K562 (cell line): ENCODE results near the gene PLEKHM2. TPM values are rescaled to one million over a fixed set of nuclear protein-coding genes. Genes with fewer than 3 reads are reported as not detected.

Source experiments
- ATAC-seq: fragments of 200-7000 bp; cut with Tn5 transposase; 3 replicates; pipeline ENCODE4 v1.9.1; 2020; ENCODE audit warnings: moderate library complexity
- BruUV-seq: library from RNA; stranded (reverse); fragments of 400-500 nt; replicated peaks from 2 replicates; lab custom pipeline; 2021; lab: Mats Ljungman, UMichigan
- CTCF ChIA-PET: fragments of 300-600 bp; formaldehyde crosslinking; extraction: SDS; loops from one replicate; lab custom pipeline; 2021; ENCODE audit warnings: low intra/inter-chr PET ratio; lab: Yijun Ruan, JAX
- POLR2A ChIA-PET: fragments of 300-600, 350-650 bp; sonication (Branson Sonifier 250); formaldehyde crosslinking; extraction: SDS; loops from one replicate; lab custom pipeline; 2021; ENCODE audit warnings: antibody characterized with exemption, inconsistent platforms; lab: Yijun Ruan, JAX
- DNase-seq, 4 experiments: peaks; one replicate each; pipeline versions ENCODE4 v3.0.0 to v3.0.0-alpha.2; 2011 to 2018; ENCODE audit warnings: low spot score in 3 of 4, mixed read lengths in 3 of 4; ENCODE audit errors: extremely low read depth in 1 of 4
- FAIRE-seq: peaks from 2 replicates; lab custom pipeline; 2011; peaks lifted over from hg19 to GRCh38; lab: Jason Lieb, UNC
- H2AFZ ChIP-seq: 2 replicates; pipeline ENCODE4 v1.6.0; 2011; ENCODE audit warnings: low read depth, low read length, control low read depth, inconsistent platforms
- H3K27ac ChIP-seq: fragments of 200-600 bp; 3 replicates; pipeline ENCODE4 v1.8.0; 2011; ENCODE audit warnings: low read depth, mild to moderate bottlenecking, control low read depth, inconsistent platforms, low read length, moderate library complexity, mixed read lengths; ENCODE audit errors: extremely low read depth
- H3K27me3 ChIP-seq, 2 experiments: fragments of 300-600 bp in 1 of 2; 2 replicates in 1 of 2; 3 replicates in 1 of 2; pipeline versions ENCODE4 v1.6.0 to v1.8.0; 2011; ENCODE audit warnings: inconsistent platforms in 2 of 2, low read length in 2 of 2, mild to moderate bottlenecking in 1 of 2, mixed read lengths in 1 of 2, moderate library complexity in 1 of 2; ENCODE audit not compliant: control insufficient read depth in 2 of 2, insufficient read depth in 2 of 2
- H3K36me3 ChIP-seq: fragments of 300-600 bp; 3 replicates; pipeline ENCODE4 v1.8.0; 2011; ENCODE audit warnings: mild to moderate bottlenecking, low read length, inconsistent platforms; ENCODE audit not compliant: control insufficient read depth, insufficient read depth
- H3K4me1 ChIP-seq, 2 experiments: fragments of 200-600 bp in 1 of 2; replicated peaks in 1 of 2; 2 replicates in 1 of 2; 3 replicates in 1 of 2; pipeline versions ENCODE4 v1.5.1 to v1.8.0; 2011; ENCODE audit warnings: inconsistent platforms in 2 of 2, low read length in 2 of 2, mild to moderate bottlenecking in 1 of 2, mixed read lengths in 1 of 2, moderate library complexity in 1 of 2; ENCODE audit not compliant: control insufficient read depth in 2 of 2, insufficient read depth in 2 of 2
- H3K4me2 ChIP-seq: 2 replicates; pipeline ENCODE4 v1.6.1; 2011; ENCODE audit warnings: low read length, control low read depth, inconsistent platforms, mixed read lengths; ENCODE audit not compliant: insufficient read depth
- H3K4me3 ChIP-seq: fragments of 200-600 bp; sonication (generic), shearing (Covaris generic); 2 replicates; pipeline ENCODE4 v1.5.1; 2016; ENCODE audit warnings: control low read depth, inconsistent platforms
- H3K79me2 ChIP-seq: fragments of 200-600 bp; 3 replicates; pipeline ENCODE4 v1.8.0; 2011; ENCODE audit warnings: low read length, inconsistent platforms; ENCODE audit not compliant: control insufficient read depth, insufficient read depth
- H3K9ac ChIP-seq, 2 experiments: 2 replicates each; pipeline versions ENCODE4 v1.6.0 to v1.6.1; 2011; ENCODE audit warnings: low read depth in 2 of 2, low read length in 2 of 2, control low read depth in 1 of 2, inconsistent platforms in 1 of 2, mild to moderate bottlenecking in 1 of 2, mixed read lengths in 1 of 2; ENCODE audit not compliant: insufficient read depth in 1 of 2
- H3K9me1 ChIP-seq: one replicate; pipeline ENCODE4 v1.6.0; 2011; ENCODE audit warnings: inconsistent platforms, mild to moderate bottlenecking, low read length, moderate library complexity; ENCODE audit not compliant: control insufficient read depth, insufficient read depth
- H3K9me3 ChIP-seq: replicated peaks from 2 replicates; pipeline ENCODE4 v1.5.1; 2011; ENCODE audit warnings: low read depth, low read length, inconsistent platforms; ENCODE audit not compliant: control insufficient read depth, insufficient read depth
- H4K20me1 ChIP-seq: replicated peaks from 2 replicates; pipeline ENCODE4 v1.6.1; 2011; ENCODE audit warnings: low read length, inconsistent platforms, mixed read lengths; ENCODE audit not compliant: control insufficient read depth, insufficient read depth
- EP300 ChIP-seq: IDR thresholded peaks from 2 replicates; pipeline ENCODE4 v1.6.1; 2012; ENCODE audit warnings: low read length, improper control_type of control experiment
- ESRRA ChIP-seq: fragments of 450-650 bp; IDR thresholded peaks from 2 replicates; pipeline ENCODE4 v1.6.1; 2014; ENCODE audit warnings: low read depth, mild to moderate bottlenecking, moderate library complexity, borderline replicate concordance
- ESRRB ChIP-seq: fragments of 250-450 bp; sonication (Bioruptor Pico); IDR thresholded peaks from 2 replicates; pipeline ENCODE4 v1.5.0; 2020; ENCODE audit warnings: mild to moderate bottlenecking, moderate library complexity, borderline replicate concordance
- ETV1 ChIP-seq: fragments of 450-650 bp; conservative IDR thresholded peaks from 2 replicates; pipeline ENCODE4 v1.6.1; 2016; ENCODE audit warnings: missing genetic modification characterization, control low read depth, low read depth, missing compliant biosample characterization
- FOXM1 ChIP-seq, 2 experiments: fragments of 450-650 bp in 1 of 2; sonication (generic) in 1 of 2; formaldehyde crosslinking in 1 of 2; IDR thresholded peaks; 2 replicates each; pipeline versions ENCODE4 v1.6.1 to v1.9.0; 2017 to 2022; ENCODE audit warnings: low read depth in 2 of 2, mild to moderate bottlenecking in 2 of 2, missing genetic modification reagents in 1 of 2, moderate library complexity in 1 of 2
- GABPA ChIP-seq: fragments of 200-800 bp; sonication (Bioruptor generic); conservative IDR thresholded peaks from 2 replicates; pipeline ENCODE4 v1.6.1; 2016; ENCODE audit warnings: low read depth, missing genetic modification characterization, missing compliant biosample characterization
- KLF1 ChIP-seq: fragments of 450-650 bp; IDR thresholded peaks from 2 replicates; pipeline ENCODE4 v1.6.1; 2016; ENCODE audit warnings: missing genetic modification characterization, missing compliant biosample characterization
- MAFG ChIP-seq: fragments of 450-650 bp; conservative IDR thresholded peaks from 2 replicates; pipeline ENCODE4 v1.6.1; 2016; ENCODE audit warnings: missing genetic modification characterization, missing compliant biosample characterization
- MEIS2 ChIP-seq: fragments of 450-650 bp; IDR thresholded peaks from 2 replicates; pipeline ENCODE4 v1.6.1; 2014; ENCODE audit warnings: mild to moderate bottlenecking; ENCODE audit not compliant: partially characterized antibody
- MTA2 ChIP-seq: fragments of 450-650 bp; IDR thresholded peaks from 2 replicates; pipeline ENCODE4 v1.6.1; 2016; ENCODE audit warnings: low read depth
- MYNN ChIP-seq, 2 experiments: sonication (generic); formaldehyde crosslinking in 1 of 2; IDR thresholded peaks; 2 replicates each; pipeline versions ENCODE4 v1.5.0 to v1.6.1; 2016 to 2020; ENCODE audit warnings: antibody characterized with exemption in 1 of 2, missing genetic modification reagents in 1 of 2
- PRPF4 ChIP-seq: fragments of 200-400 bp; formaldehyde crosslinking; IDR thresholded peaks from one replicate; pipeline ENCODE4 v1.6.1; 2017; ENCODE audit warnings: low read length, low read depth, mild to moderate bottlenecking; ENCODE audit not compliant: insufficient read depth, poor library complexity, severe bottlenecking
- RCOR1 ChIP-seq, 2 experiments: IDR thresholded peaks; 2 replicates each; pipeline ENCODE4 v1.6.1; 2012; ENCODE audit warnings: low read depth in 2 of 2, low read length in 2 of 2, borderline replicate concordance in 1 of 2, improper control_type of control experiment in 1 of 2
- SMARCA4 ChIP-seq: fragments of 450-650 bp; IDR thresholded peaks from 2 replicates; pipeline ENCODE4 v1.6.1; 2016
- TCF3 ChIP-seq: sonication (generic); formaldehyde crosslinking; IDR thresholded peaks from 2 replicates; pipeline ENCODE4 v1.4.0; 2020; ENCODE audit warnings: mild to moderate bottlenecking, missing genetic modification reagents
- ZNF146 ChIP-seq: IDR thresholded peaks from one replicate; pipeline ENCODE4 v1.6.1; 2018; ENCODE audit warnings: missing compliant biosample characterization; ENCODE audit not compliant: unreplicated experiment
- ZNF184 ChIP-seq: sonication (generic); formaldehyde crosslinking; IDR thresholded peaks from 2 replicates; pipeline ENCODE4 v1.5.0; 2020; ENCODE audit warnings: missing genetic modification reagents
- ZNF274 ChIP-seq: IDR thresholded peaks from 2 replicates; pipeline ENCODE4 v1.6.1; 2011; ENCODE audit warnings: low read depth, mild to moderate bottlenecking, low read length, moderate library complexity, borderline replicate concordance
- ZNF717 ChIP-seq: fragments of 250-450 bp; sonication (Bioruptor Pico); IDR thresholded peaks from 2 replicates; pipeline ENCODE4 v1.5.0; 2021
- WGBS: fragments of 100-300 bp; shearing (Covaris generic); methylation state at CpG from one replicate; pipeline ENCODE4 v1.1.6; 2016; ENCODE audit warnings: low coverage, mixed read lengths; ENCODE audit not compliant: insufficient coverage; ENCODE audit errors: missing lambda C conversion rate; 5-methylcytosine and 5-hydroxymethylcytosine counted together
- in situ Hi-C: fragments of 300-500 bp; cut with MboI; formaldehyde crosslinking; loops from 4 replicates; pipeline ENCODE4 v1.15.0; 2018; ENCODE audit warnings: inconsistent platforms, mixed read lengths
- intact Hi-C: fragments of 100-400 bp; cut with micrococcal nuclease; formaldehyde crosslinking; loops from 2 replicates; pipeline ENCODE4 v1.14.2; 2022
- polyA plus RNA-seq, 8 experiments: library from polyadenylated mRNA; depleted of rRNA in 4 of 8; stranded (reverse) in 5 of 8; unstranded in 3 of 8; fragments of >200 nt; fragmentation: Nextera tagmentation in 2 of 8; fragmentation: Illumina TruSeq in 1 of 8; extraction: Ambion mirVana in 2 of 8; extraction: Trizol in 1 of 8; gene quantifications; 2 replicates each; pipeline versions ENCODE4 v1.2.1 to v1.2.3, GENCODE V29; 2011 to 2014; ENCODE audit warnings: inconsistent platforms in 1 of 8, missing spikeins in 1 of 8
- total RNA-seq, 7 experiments: library from RNA; depleted of rRNA in 6 of 7; stranded (reverse); fragments of >200 nt in 6 of 7; fragmentation: Illumina TruSeq in 2 of 7; extraction: Trizol in 2 of 7; gene quantifications; 2 replicates each; pipeline versions ENCODE4 v1.2.1 to v1.2.3, GENCODE V29; 2011 to 2021; ENCODE audit warnings: low replicate concordance in 1 of 7
- TF ChIP-seq, protein P1 (sequence below): conservative IDR thresholded peaks from 2 replicates; pipeline ENCODE4 v1.6.1; 2011; ENCODE audit warnings: low read depth, mild to moderate bottlenecking, low read length; ENCODE audit not compliant: control insufficient read depth
- TF ChIP-seq, protein P2 (sequence below): sonication (generic); formaldehyde crosslinking; IDR thresholded peaks from 2 replicates; pipeline ENCODE4 v1.8.0; 2022; ENCODE audit warnings: mild to moderate bottlenecking, missing genetic modification reagents

The PLEKHM2 gene
- total and polyA plus RNA-seq, 9 of the 15 experiments (the other 6 are each of a cell fraction or from before 2014, with no cell fraction given) = 0.27 to 63.7 (median 33.2) TPM

DNA sequence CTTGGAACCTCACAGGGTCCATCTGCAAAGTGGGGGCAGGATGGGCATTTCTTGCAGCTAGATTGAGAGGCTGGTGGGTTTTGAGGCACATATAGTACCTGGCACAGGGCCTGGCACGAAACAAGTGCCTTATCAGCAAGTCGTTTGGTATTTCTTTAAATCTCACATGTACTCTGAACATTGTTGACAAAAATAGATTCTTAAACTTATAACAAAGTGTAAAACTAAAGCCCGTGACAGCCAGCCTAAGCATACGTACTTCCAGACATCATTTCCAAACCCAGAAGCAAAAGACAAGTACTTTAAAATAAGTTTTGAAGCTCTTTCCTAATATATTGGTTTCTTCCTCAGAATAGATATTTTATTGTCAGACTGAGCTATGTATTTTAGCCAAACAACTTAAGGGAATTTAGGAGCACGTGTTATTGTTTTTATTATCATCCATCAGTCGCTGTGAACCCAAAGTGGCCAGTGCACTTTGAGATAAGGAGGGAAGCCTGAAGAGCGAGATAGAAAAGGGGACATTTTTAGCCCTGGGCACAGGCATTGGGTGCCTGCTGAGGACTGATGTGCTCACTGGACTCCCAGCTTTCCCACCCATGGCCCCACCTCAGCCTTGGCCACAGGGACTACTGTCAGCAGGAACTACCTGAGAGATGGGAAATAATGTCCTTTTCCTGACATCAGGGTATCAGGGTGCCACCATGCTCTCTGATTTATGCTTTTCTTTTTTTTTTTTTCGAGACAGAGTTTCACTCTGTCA is 77.4 kb downstream of the PLEKHM2 start:
- no TSS peak for BruUV-seq
- 1% methylated on average over 8 of the region's 8 CpGs for WGBS
- intact Hi-C loops = no loop called here
- Histone ChIP-seq H3K4me2 (peak overlapping the region; percentile 10; the same call in 1 of the 2 replicates), H3K27ac (no peak overlapping the region), H3K9ac (peak overlapping the region in 1 of 2 experiments; percentile 2; a peak in 1 of 4 replicates), H3K79me2 (no peaks in the 10 kb centered on the region), H3K36me3 (no peaks in the 10 kb centered on the region), H3K27me3 (peaks cover 31 to 75% of the 10 kb centered on the region in 2 experiments; a peak in 4 of 5 replicates), H3K4me3 (no peak overlapping the region), H2AFZ (no peak overlapping the region), H3K4me1 (peaks cover 15 to 50% of the 10 kb centered on the region in 2 experiments; a peak in 4 of 5 replicates), H3K9me1 (no peaks in the 10 kb centered on the region), H3K9me3 (no peaks in the 10 kb centered on the region), H4K20me1 (peaks cover 12% of the 10 kb centered on the region)
- POLR2A ChIA-PET = interaction anchor here (1.6 kb wide), 1 partner anchor 13 kb away, joined by 5 read pairs; no protein-coding TSS in a partner anchor
- FAIRE-seq (peak; percentile 64), DNase-seq (peak in 2 of 4 experiments; percentile 56 to 58), ATAC-seq (peak; percentile 26)
- in situ Hi-C loops = no loop called here
- CTCF ChIA-PET = no interaction called here
- TF ChIP-seq GABPA (tag) (no peak), ZNF184 (CRISPR knock-in tag) (no peak), ZNF146 (CRISPR knock-in tag) (no peak), PRPF4 (no peak), ESRRB (CRISPR knock-in tag) (no peak), ESRRA (no peak), MEIS2 (peak; percentile 45), SMARCA4 (0 out of 2 replicates have a peak, but pooled peaks have one; percentile 32), ZNF717 (CRISPR knock-in tag) (no peak), TCF3 (CRISPR knock-in tag) (peak; percentile 83), MYNN (IDR thresholded peaks at IDR 0.05) (no peak), MYNN (CRISPR knock-in tag; IDR thresholded peaks at IDR 0.05) (no peak), RCOR1 (IDR thresholded peaks at IDR 0.05; ENCODE audit: borderline replicate concordance in 1 of 2, low read depth in 2 of 2, low read length in 2 of 2) (peak in 1 of 2 experiments; percentile 42; a peak in 1 of 4 replicates), MAFG (tag) (no peak), ZNF274 (no peak), KLF1 (tag) (no peak), EP300 (0 out of 2 replicates have a peak, but pooled peaks have one; percentile 44), MTA2 (0 out of 2 replicates have a peak, but pooled peaks have one; percentile 15), FOXM1 (IDR thresholded peaks at IDR 0.05; ENCODE audit: low read depth) (no peak), FOXM1 (CRISPR knock-in tag; IDR thresholded peaks at IDR 0.05; ENCODE audit: low read depth) (no peak), ETV1 (tag) (no peak)
- TF ChIP-seq, protein P1, sequence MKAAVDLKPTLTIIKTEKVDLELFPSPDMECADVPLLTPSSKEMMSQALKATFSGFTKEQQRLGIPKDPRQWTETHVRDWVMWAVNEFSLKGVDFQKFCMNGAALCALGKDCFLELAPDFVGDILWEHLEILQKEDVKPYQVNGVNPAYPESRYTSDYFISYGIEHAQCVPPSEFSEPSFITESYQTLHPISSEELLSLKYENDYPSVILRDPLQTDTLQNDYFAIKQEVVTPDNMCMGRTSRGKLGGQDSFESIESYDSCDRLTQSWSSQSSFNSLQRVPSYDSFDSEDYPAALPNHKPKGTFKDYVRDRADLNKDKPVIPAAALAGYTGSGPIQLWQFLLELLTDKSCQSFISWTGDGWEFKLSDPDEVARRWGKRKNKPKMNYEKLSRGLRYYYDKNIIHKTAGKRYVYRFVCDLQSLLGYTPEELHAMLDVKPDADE = no peak
- TF ChIP-seq, protein P2, sequence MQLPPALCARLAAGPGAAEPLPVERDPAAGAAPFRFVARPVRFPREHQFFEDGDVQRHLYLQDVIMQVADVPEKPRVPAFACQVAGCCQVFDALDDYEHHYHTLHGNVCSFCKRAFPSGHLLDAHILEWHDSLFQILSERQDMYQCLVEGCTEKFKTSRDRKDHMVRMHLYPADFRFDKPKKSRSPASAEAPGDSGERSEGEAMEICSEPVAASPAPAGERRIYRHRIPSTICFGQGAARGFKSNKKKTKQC = no peak
